ENCODE measurements around the gene DNAJC11.
"Not testable (repeated sequence)": the region's sequence is repeated elsewhere in the genome, so short reads cannot be mapped to it uniquely, and the experiment has no call there.

The DNAJC11 gene

DNA sequence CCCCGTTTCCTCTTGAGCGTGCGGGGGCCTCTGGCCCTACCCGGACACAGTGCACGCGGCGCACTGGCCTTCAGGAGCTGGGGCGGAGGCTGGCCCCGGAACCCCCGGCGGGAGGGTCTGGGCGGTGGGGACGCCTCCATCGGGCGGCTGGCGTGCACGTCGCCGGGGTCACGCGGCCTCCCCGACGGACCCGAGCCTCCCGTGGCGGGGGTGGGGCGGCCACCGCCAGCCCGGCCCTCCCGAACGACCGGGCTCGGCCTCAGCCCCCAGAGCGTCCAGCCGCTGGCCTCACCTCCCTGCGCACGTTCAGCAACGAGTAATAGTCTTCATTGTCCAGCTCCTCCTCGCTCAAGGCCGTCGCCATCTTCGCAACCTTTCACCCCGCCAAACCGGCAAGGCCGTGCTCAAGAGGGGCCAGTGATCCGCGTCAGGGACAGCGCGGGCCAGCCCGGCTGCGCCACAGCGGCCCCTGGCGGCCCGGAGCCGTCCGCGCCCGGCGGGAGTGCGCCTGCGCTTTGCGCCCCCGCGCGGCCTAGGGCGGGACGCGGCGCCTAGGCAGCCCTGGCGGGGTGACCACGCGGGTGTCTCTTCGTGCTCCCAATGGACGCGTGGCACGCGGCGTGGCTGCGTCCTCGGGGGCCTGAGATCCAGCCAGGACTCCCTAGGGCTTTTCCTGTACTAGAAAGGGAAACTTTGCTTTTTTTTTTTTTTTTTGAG lies at the start of gene DNAJC11:
TSS of gene DNAJC11 (minus strand) at position 380 of the 717 bp plus-strand sequence. CDS start at position 364, 16 bp downstream.
- DNase-seq (ENCODE audit: low spot score), result peak; percentile 98

DNA sequence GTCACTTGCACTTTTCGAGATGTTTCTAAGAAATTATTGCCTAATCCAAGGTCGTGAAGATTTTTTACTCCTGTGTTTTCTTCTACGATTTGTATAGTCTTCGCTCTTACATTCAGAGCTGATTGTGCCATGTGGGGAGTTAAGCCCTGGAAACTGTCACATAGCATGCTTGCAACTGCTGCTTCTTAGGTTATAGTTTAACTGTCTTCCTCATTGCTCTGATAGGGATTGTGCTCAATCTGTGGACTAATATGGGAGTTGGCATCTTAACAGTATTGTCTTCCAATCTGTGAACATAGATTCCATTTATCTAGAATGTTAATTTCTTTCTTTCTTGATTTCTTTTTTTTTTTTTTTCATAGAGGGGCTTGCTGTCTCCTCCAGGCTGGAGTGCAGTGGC lies 48.9 kb upstream of the DNAJC11 start:
- DNase-seq (ENCODE audit: low spot score), result no peak

GRCh38 chr1:6747674-6748073 lies 46.1 kb upstream of the DNAJC11 start:
- no peak for DNase-seq (ENCODE audit: low spot score)

GRCh38 chr1:6745073-6745472 lies 43.5 kb upstream of the DNAJC11 start:
- DNase-seq (ENCODE audit: low spot score), result no peak

- peak; percentile 78 for DNase-seq (ENCODE audit: low spot score)
These were observed 41.8 kb upstream of the DNAJC11 start for GRCh38 chr1:6743189-6744101.

GRCh38 chr1:6742676-6743188 lies 41.1 kb upstream of the DNAJC11 start:
- not testable (repeated sequence) for DNase-seq (ENCODE audit: low spot score)

DNA sequence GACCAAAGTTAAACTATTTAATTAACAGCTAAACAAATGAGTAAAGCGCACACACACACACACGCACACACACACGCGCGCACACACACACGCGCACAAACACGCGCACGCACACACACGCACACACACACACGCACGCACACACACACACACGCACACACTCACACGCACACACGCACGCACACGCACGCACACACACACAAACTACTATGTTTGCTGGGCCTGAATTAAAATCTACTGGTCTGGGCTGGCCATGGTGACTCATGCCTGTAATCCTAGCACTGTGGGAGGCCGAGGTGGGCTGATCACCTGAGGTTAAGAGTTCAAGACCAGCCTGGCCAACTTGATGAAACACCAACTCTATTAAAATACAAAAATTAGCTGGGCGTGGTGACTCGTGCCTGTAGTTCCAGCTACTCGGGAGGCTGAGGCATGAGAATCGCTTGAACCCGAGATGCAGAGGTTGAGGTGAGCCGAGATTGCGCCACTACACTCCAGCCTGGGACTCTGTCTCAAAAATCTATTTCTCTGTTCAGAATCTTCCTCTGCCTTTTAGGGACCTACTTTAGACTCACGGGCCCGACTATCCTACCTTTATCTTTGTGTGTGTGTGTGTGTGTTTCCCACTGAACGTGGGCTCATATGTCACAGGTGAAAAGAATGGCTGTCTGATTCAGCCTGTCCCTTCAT lies 37.5 kb upstream of the DNAJC11 start:
- DNase-seq (ENCODE audit: low spot score), result no peak

DNA sequence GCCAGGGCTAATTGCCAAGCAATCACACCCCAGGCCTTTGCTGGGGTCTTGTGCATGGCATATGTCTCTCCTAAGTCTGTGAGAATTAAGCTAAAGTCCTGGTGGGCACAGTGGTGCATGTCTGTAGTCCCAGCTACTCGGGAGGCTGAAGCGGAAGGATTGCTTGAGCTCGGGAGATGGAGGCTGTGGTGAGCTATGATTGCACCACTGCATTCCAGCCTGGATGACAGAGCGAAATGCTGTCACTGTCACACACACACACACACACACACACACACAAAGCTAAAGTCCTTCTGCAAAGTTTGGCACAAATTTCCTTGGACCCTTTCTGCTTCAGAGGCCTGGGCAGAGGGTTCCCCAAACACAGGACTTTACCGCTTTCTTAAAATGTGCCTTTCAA lies 31.3 kb upstream of the DNAJC11 start:
- no peak for DNase-seq (ENCODE audit: low spot score)

GRCh38 chr1:6731905-6732304 lies 30.3 kb upstream of the DNAJC11 start:
- DNase-seq (ENCODE audit: low spot score), result no peak

DNA sequence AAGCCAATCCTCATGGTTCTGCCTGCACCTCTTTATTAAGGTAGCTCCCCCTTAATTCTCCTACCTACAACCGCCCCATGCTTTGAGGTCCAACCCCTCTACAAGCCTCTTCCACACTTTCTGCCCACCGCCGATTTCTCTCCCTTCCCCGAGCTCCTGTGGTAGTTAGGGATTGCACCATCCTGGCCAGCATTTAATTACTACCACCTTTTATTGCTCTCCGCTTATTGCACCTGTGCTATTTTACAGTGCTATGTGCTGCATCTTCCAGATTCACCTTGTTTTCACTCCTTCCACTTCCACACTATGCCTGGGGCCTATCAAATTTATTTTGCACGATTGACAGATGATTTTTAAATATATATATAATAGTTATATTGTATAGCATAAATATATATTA lies 29.3 kb upstream of the DNAJC11 start:
- DNase-seq (ENCODE audit: low spot score), result no peak

DNA sequence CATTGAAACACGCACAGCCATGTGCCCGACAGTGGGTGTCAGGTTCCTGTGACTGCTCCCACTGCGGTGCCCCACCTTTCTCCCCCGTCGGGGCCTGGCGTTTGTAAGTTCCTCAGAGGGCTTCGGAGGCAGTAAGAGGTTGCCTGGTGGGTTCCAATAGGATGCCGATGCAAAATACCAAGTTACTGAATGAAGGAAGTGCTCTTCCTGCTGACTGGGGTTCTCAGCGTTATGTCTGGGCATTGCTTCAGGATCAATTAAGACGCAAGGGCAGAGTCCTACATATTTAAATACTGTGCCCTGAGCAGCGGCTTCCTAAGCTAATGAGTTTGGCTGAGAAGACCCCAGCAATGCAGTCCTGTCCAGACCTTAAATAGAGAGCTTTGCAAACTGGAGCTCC lies 28.9 kb upstream of the DNAJC11 start:
- no peak for DNase-seq (ENCODE audit: low spot score)

GRCh38 chr1:6727535-6727934 lies 25.9 kb upstream of the DNAJC11 start:
- DNase-seq (ENCODE audit: low spot score), result peak; percentile 59

GRCh38 chr1:6726253-6726652 lies 24.6 kb upstream of the DNAJC11 start:
- no peak for DNase-seq (ENCODE audit: low spot score)

GRCh38 chr1:6724517-6725141 lies 23.0 kb upstream of the DNAJC11 start:
- peak; percentile 85 for DNase-seq (ENCODE audit: low spot score)

DNA sequence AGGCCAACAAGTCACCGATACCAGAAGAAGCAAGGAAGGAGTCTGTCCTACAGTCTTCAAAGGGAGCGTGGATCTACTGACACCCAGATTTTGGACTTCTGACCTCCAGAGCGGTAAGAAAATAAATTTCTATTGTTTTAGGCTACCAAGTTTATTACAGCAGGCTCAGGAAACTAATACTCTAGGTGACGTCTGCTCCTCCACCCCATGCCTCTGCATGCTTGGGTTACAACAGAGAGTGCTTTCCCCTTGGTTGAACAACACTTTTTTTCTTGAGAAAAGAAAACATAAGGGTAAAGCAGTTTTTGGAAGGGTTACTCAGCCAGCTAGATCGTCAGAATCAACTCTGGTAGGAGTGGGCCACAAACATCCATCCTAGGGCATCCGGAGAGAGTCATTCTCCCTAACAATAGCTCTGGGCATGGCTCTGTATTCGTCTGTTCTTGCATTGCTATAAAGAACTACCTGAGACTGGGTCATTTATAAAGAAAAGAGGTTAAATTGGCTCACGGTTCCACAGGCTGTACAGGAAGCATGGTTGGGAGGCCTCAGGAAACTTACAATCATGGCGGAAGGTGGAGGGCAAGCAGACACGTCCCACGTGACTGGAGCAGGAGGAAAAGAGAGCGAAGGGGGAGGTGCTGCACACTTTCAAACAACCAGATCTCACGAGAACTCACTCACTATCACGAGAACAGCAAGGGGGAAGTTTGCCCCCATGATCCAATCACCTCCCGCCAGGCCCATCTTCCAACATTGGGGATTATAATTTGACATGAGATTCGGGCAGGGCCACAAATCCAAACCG lies 22.2 kb upstream of the DNAJC11 start:
- DNase-seq (ENCODE audit: low spot score), result no peak

- DNase-seq (ENCODE audit: low spot score), result no peak
These were observed 9.6 kb upstream of the DNAJC11 start for GRCh38 chr1:6711174-6711573.

DNA sequence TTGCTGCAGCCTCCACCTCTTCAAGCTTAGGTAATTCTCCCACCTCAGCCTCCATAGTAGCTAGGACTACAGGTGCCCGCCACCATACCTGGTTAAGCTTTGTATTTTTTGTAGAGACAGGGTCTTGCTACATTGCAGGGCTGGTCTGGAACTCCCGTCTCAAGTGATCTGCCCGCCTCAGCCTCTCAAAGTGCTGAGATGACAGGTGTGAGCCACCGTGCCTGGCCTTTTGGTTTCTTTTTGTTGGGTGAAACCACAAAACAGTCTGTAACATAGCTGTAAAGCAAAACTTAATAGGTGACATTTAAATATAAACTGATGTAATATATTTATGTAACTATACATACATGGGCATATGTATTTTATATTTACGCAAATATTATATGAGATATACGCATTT lies 3.1 kb upstream of the DNAJC11 start:
- DNase-seq (ENCODE audit: low spot score), result no peak

GRCh38 chr1:6703016-6703415 lies 1.4 kb upstream of the DNAJC11 start:
- no peak for DNase-seq (ENCODE audit: low spot score)

DNA sequence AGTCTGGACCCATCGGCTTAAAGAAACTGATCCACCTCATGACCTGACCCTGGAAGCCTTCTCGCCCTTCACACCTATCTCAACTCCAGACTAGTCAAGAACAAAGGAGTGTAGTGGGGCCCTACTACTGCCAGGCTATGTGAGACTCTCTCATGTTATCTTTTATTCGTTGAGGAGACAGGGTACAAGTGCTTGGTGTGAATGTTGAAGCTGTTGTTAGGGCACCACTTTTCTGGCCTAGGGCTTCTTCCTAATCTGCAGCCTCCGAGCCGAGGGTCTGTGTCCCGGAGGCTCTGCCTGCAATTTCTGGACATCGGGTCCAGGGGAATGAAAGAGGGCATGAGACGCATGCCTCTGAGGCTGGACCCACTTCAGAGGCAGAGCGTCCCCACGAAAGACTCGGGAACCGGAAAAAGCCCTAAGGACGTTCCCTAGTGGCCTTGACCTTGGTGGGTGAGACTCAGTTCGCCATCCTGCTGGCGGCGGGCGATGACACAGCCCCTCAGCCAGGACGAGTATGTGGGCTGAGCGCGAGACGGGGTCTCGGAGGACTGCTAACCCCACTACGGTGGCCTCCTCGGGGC lies 671 bp downstream of the DNAJC11 start:
- DNase-seq (ENCODE audit: low spot score), result peak; percentile 9

- not testable (repeated sequence) for DNase-seq (ENCODE audit: low spot score)
These were observed 1.7 kb downstream of the DNAJC11 start for GRCh38 chr1:6699915-6700314.

DNA sequence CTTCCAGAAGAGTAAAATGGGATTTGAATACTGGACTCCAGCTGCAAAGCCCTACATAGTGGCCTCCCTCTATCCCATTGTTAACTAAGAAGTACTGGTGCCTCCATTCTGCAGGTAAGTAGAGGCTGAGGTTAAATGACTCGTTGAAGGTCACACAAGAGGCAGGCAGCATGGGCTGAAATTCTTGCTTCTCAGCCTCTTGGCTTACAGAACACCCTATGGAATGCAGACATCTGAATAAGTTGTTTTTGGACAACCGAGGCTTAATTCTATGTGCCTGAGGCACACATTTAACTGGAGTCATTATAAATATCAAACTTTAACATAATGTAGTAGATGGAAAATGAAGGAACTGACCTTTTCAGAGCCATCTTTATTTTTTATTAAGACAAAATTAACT lies 5.7 kb downstream of the DNAJC11 start:
- no peak for DNase-seq (ENCODE audit: low spot score)

Data from AG08396 (cell line).